GM18868 (cell line): Measurements from ENCODE around the gene TNKS1BP1.

ENCODE experiments used
- ATAC-seq: cut with Tn5 transposase; IDR thresholded peaks from one replicate; pipeline ENCODE4 v1.9.1; 2021; ENCODE audit warnings: mild to moderate bottlenecking, moderate library complexity; ENCODE audit not compliant: unreplicated experiment

The TNKS1BP1 gene

GRCh38 chr11:57312511-57313021 lies 12.2 kb downstream of the TNKS1BP1 start:
- ATAC-seq: no peak

GRCh38 chr11:57311109-57311936 lies 13.4 kb downstream of the TNKS1BP1 start:
- peak; percentile 95 for ATAC-seq

GRCh38 chr11:57310630-57311086 lies 14.1 kb downstream of the TNKS1BP1 start:
- no peak for ATAC-seq

- ATAC-seq: no peak
These were observed 14.7 kb downstream of the TNKS1BP1 start for GRCh38 chr11:57310091-57310490.

GRCh38 chr11:57309106-57310059 lies 15.4 kb downstream of the TNKS1BP1 start:
- ATAC-seq: no peak

- ATAC-seq: no peak
These were observed 16.2 kb downstream of the TNKS1BP1 start for GRCh38 chr11:57308426-57309060.

- ATAC-seq: no peak
These were observed 17.0 kb downstream of the TNKS1BP1 start for GRCh38 chr11:57307666-57308270.

GRCh38 chr11:57306940-57307565 lies 17.7 kb downstream of the TNKS1BP1 start:
- no peak for ATAC-seq

GRCh38 chr11:57306161-57306876 lies 18.4 kb downstream of the TNKS1BP1 start:
- no peak for ATAC-seq

GRCh38 chr11:57305523-57305922 lies 19.2 kb downstream of the TNKS1BP1 start:
- no peak for ATAC-seq

GRCh38 chr11:57303990-57304579 lies 20.7 kb downstream of the TNKS1BP1 start:
- ATAC-seq: no peak

- ATAC-seq: no peak
These were observed 21.3 kb downstream of the TNKS1BP1 start for GRCh38 chr11:57303280-57303989.

- ATAC-seq: no peak
These were observed 22.3 kb downstream of the TNKS1BP1 start for GRCh38 chr11:57302489-57302888.

- no peak for ATAC-seq
These were observed 22.9 kb downstream of the TNKS1BP1 start for GRCh38 chr11:57301711-57302423.

GRCh38 chr11:57300785-57301184 lies 24.0 kb downstream of the TNKS1BP1 start:
- no peak for ATAC-seq

- no peak for ATAC-seq
These were observed 25.5 kb downstream of the TNKS1BP1 start for GRCh38 chr11:57299150-57299737.

GRCh38 chr11:57297221-57297620 lies 27.5 kb downstream of the TNKS1BP1 start:
- no peak for ATAC-seq
